Measurements from ENCODE around the gene GNA12. TPM values are rescaled to one million over a fixed set of nuclear protein-coding genes. Genes with fewer than 3 reads are reported as not detected.

Gene GNA12
- total RNA-seq, 1 experiment from 2014 or later = 63.8 TPM

- no peaks in the 10 kb centered on the region for H3K36me3 Mint-ChIP-seq (ENCODE audit: insufficient read depth, unreplicated experiment)
- no peak overlapping the region for H3K27ac Mint-ChIP-seq (ENCODE audit: unreplicated experiment)
- ChIA-PET CTCF (no interaction called here), POLR2A (no interaction called here)
- DNase-seq = no peak
- TF ChIP-seq, protein P1, sequence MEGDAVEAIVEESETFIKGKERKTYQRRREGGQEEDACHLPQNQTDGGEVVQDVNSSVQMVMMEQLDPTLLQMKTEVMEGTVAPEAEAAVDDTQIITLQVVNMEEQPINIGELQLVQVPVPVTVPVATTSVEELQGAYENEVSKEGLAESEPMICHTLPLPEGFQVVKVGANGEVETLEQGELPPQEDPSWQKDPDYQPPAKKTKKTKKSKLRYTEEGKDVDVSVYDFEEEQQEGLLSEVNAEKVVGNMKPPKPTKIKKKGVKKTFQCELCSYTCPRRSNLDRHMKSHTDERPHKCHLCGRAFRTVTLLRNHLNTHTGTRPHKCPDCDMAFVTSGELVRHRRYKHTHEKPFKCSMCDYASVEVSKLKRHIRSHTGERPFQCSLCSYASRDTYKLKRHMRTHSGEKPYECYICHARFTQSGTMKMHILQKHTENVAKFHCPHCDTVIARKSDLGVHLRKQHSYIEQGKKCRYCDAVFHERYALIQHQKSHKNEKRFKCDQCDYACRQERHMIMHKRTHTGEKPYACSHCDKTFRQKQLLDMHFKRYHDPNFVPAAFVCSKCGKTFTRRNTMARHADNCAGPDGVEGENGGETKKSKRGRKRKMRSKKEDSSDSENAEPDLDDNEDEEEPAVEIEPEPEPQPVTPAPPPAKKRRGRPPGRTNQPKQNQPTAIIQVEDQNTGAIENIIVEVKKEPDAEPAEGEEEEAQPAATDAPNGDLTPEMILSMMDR (IDR thresholded peaks at IDR 0.05; ENCODE audit: insufficient read depth in 1 of 2, low read depth in 1 of 2, low read length in 1 of 2, severe bottlenecking in 1 of 2, unreplicated experiment in 1 of 2) = no peak
- intact Hi-C loops (cut with micrococcal nuclease; ENCODE audit: unreplicated experiment) = no loop called here
- no peak overlapping the region for H3K4me3 Mint-ChIP-seq (ENCODE audit: unreplicated experiment)
- BruUV-seq (replicated peaks) = no TSS peak
- H3K27me3 Mint-ChIP-seq (ENCODE audit: insufficient read depth, unreplicated experiment) = no peaks in the 10 kb centered on the region
- no peaks in the 10 kb centered on the region for H3K9me3 ChIP-seq
- H3K4me3 ChIP-seq (ENCODE audit: low read depth, low read length) = no peak overlapping the region
- H3K9me3 Mint-ChIP-seq (ENCODE audit: unreplicated experiment) = no peaks in the 10 kb centered on the region
- no peaks in the 10 kb centered on the region for H3K36me3 ChIP-seq (ENCODE audit: control insufficient read depth, insufficient read depth, low read length)
- H3K27me3 ChIP-seq (replicated peaks; ENCODE audit: control insufficient read depth, insufficient read depth, low read length) = no peaks in the 10 kb centered on the region
- peaks cover 7% of the 10 kb centered on the region; the same call in 1 of the 2 replicates for H3K4me1 ChIP-seq
- H3K4me1 Mint-ChIP-seq (ENCODE audit: low read depth, unreplicated experiment) = no peaks in the 10 kb centered on the region
Observed at GRCh38 chr7:2862831-2863361, 18.8 kb upstream of the GNA12 start.

DNA sequence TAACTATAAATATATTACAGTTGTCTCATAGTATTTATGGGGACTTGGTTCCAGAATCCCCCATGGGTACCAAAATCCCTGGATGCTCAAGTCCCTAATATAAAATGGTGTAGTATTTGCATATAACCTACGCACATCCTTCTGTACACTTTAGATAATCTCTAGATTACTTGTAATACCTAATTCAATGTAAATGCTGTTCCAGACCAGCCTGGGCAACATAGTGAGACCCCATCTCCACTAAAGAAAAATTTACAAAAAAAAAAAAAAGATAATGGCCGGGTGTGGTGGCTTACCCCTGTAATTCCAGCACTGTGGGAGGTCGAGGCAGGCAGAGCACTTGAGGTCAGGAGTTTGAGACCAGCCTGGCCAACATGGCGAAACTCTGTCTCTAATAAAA, 17.4 kb upstream of the GNA12 start:
- ChIA-PET CTCF (no interaction called here), POLR2A (no interaction called here)
- Histone ChIP-seq H3K4me3 (ENCODE audit: low read depth, low read length) (no peak overlapping the region), H3K36me3 (ENCODE audit: control insufficient read depth, insufficient read depth, low read length) (no peaks in the 10 kb centered on the region), H3K4me1 (peaks cover 7% of the 10 kb centered on the region; the same call in 1 of the 2 replicates), H3K9me3 (no peaks in the 10 kb centered on the region), H3K27me3 (replicated peaks; ENCODE audit: control insufficient read depth, insufficient read depth, low read length) (no peaks in the 10 kb centered on the region)
- TF ChIP-seq, protein P1 (IDR thresholded peaks at IDR 0.05; ENCODE audit: insufficient read depth in 1 of 2, low read depth in 1 of 2, low read length in 1 of 2, severe bottlenecking in 1 of 2, unreplicated experiment in 1 of 2) = no peak
- intact Hi-C loops (cut with micrococcal nuclease; ENCODE audit: unreplicated experiment) = no loop called here
- H3K27ac Mint-ChIP-seq (ENCODE audit: unreplicated experiment) = no peak overlapping the region
- peaks cover under 1% of the 10 kb centered on the region for H3K4me1 Mint-ChIP-seq (ENCODE audit: low read depth, unreplicated experiment)
- no peaks in the 10 kb centered on the region for H3K36me3 Mint-ChIP-seq (ENCODE audit: insufficient read depth, unreplicated experiment)
- DNase-seq = no peak
- no peaks in the 10 kb centered on the region for H3K27me3 Mint-ChIP-seq (ENCODE audit: insufficient read depth, unreplicated experiment)
- no TSS peak for BruUV-seq (replicated peaks)
- H3K9me3 Mint-ChIP-seq (ENCODE audit: unreplicated experiment) = no peaks in the 10 kb centered on the region
- no peak overlapping the region for H3K4me3 Mint-ChIP-seq (ENCODE audit: unreplicated experiment)

DNA sequence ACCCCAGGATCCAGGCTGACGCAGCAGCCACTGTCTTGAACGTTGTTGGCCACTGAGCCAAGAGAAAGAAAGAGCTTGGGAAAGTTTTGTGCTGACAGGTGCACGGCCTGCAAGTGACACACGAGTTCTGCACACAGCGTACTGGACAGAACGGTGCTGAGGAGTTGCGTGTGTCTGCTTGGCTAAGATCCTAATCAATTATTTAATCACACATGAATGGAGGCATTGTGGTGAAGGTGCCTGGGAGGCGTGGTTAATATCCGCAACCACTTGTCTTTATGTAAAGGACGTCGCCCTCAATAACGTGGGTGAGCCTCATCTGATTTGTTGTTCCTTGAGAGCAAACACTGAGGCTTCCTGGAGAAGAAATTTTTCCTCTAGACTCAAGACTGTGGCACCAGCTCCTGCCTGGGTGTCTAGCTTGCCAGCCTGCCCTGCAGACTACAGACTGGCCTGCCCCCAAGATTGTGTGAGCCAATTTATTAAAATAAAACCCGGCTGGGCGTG, 16.6 kb upstream of the GNA12 start:
- H3K4me3 ChIP-seq (ENCODE audit: low read depth, low read length) = no peak overlapping the region
- intact Hi-C loops (cut with micrococcal nuclease; ENCODE audit: unreplicated experiment) = no loop called here

More for the DNA sequence above, 16.6 kb upstream of the GNA12 start:
- no peak for DNase-seq
- Mint-ChIP-seq H3K36me3 (ENCODE audit: insufficient read depth, unreplicated experiment) (no peaks in the 10 kb centered on the region), H3K4me1 (ENCODE audit: low read depth, unreplicated experiment) (peaks cover 5% of the 10 kb centered on the region), H3K9me3 (ENCODE audit: unreplicated experiment) (no peaks in the 10 kb centered on the region), H3K4me3 (ENCODE audit: unreplicated experiment) (no peak overlapping the region), H3K27ac (ENCODE audit: unreplicated experiment) (no peak overlapping the region), H3K27me3 (ENCODE audit: insufficient read depth, unreplicated experiment) (no peaks in the 10 kb centered on the region)
- Histone ChIP-seq H3K36me3 (ENCODE audit: control insufficient read depth, insufficient read depth, low read length) (no peaks in the 10 kb centered on the region), H3K27me3 (replicated peaks; ENCODE audit: control insufficient read depth, insufficient read depth, low read length) (no peaks in the 10 kb centered on the region), H3K4me1 (peaks cover 7% of the 10 kb centered on the region; the same call in 1 of the 2 replicates), H3K9me3 (no peaks in the 10 kb centered on the region)
- no TSS peak for BruUV-seq (replicated peaks)
- CTCF ChIA-PET = no interaction called here
- TF ChIP-seq, protein P1 (IDR thresholded peaks at IDR 0.05; ENCODE audit: insufficient read depth in 1 of 2, low read depth in 1 of 2, low read length in 1 of 2, severe bottlenecking in 1 of 2, unreplicated experiment in 1 of 2) = no peak
- POLR2A ChIA-PET = no interaction called here
